Measurements from ENCODE around the gene HPD. TPM values are rescaled to one million over a fixed set of nuclear protein-coding genes. Genes with fewer than 3 reads are reported as not detected.
"Not testable (repeated sequence)": the region's sequence is repeated elsewhere in the genome, so short reads cannot be mapped to it uniquely, and the experiment has no call there.

Gene HPD
- polyA plus RNA-seq, 3 donors = 0.19 to 0.75 TPM; not detected in 1

- Histone ChIP-seq H3K4me2 (replicated peaks; ENCODE audit: extremely low read depth, low read length, poor library complexity, severe bottlenecking) (peak overlapping the region; percentile 80), H3K79me2 (ENCODE audit: insufficient read depth, low read length) (peaks cover 41% of the 10 kb centered on the region), H3K27ac (ENCODE audit: low read depth in 1 of 2, low read length in 2 of 2) (peak overlapping the region; percentile 92), H3K27me3 (ENCODE audit: control insufficient read depth in 2 of 2, insufficient read depth in 2 of 2, low read length in 2 of 2) (no peaks in the 10 kb centered on the region), H4K20me1 (ENCODE audit: insufficient read depth, low read length) (peaks cover 28% of the 10 kb centered on the region), H2AFZ (ENCODE audit: insufficient read depth, low read depth, low read length, poor library complexity, severe bottlenecking) (peak overlapping the region; percentile 97), H3K9me3 (replicated peaks in 1 of 2; ENCODE audit: control insufficient read depth in 1 of 2, insufficient read depth in 1 of 2, low read length in 2 of 2) (no peaks in the 10 kb centered on the region), H3K36me3 (replicated peaks in 1 of 2; ENCODE audit: control insufficient read depth in 1 of 2, insufficient read depth in 2 of 2, low read length in 2 of 2) (peaks cover 7 to 16% of the 10 kb centered on the region in 2 donors), H3K4me3 (replicated peaks in 1 of 3; ENCODE audit: low read depth in 2 of 3, low read length in 3 of 3) (peak overlapping the region in 1 of 3 experiments; percentile 87), H3K4me1 (ENCODE audit: control insufficient read depth in 1 of 2, insufficient read depth in 2 of 2, low read length in 2 of 2) (peaks cover 19 to 21% of the 10 kb centered on the region in 2 donors), H3K9ac (ENCODE audit: insufficient read depth, low read length, poor library complexity, severe bottlenecking) (no peak overlapping the region)
- 27% methylated on average over 2 of the region's 6 CpGs for WGBS (ENCODE audit: insufficient coverage)
- no peak for DNase-seq
- peaks cover 19% of the 10 kb centered on the region for H3K4me1 Mint-ChIP-seq
- H3K9me3 Mint-ChIP-seq = no peaks in the 10 kb centered on the region
- TF ChIP-seq, protein P1, sequence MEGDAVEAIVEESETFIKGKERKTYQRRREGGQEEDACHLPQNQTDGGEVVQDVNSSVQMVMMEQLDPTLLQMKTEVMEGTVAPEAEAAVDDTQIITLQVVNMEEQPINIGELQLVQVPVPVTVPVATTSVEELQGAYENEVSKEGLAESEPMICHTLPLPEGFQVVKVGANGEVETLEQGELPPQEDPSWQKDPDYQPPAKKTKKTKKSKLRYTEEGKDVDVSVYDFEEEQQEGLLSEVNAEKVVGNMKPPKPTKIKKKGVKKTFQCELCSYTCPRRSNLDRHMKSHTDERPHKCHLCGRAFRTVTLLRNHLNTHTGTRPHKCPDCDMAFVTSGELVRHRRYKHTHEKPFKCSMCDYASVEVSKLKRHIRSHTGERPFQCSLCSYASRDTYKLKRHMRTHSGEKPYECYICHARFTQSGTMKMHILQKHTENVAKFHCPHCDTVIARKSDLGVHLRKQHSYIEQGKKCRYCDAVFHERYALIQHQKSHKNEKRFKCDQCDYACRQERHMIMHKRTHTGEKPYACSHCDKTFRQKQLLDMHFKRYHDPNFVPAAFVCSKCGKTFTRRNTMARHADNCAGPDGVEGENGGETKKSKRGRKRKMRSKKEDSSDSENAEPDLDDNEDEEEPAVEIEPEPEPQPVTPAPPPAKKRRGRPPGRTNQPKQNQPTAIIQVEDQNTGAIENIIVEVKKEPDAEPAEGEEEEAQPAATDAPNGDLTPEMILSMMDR (IDR thresholded peaks at IDR 0.05) = no peak
- peak overlapping the region; percentile 97 to 99 (median 99) for H3K27ac Mint-ChIP-seq
- H3K4me3 Mint-ChIP-seq = peak overlapping the region; percentile 63 to 94
- intact Hi-C loops (cut with micrococcal nuclease) = loop anchor here (2.0 to 10.0 kb wide), 5 partner anchors 46 to 173 kb away; partner anchors contain the start of gene TMEM120B (in 1 of the 2)
- peaks cover 3 to 14% of the 10 kb centered on the region in 2 donors for H3K36me3 Mint-ChIP-seq
- peaks cover 0 to 8% (median 1%) of the 10 kb centered on the region in 3 donors for H3K27me3 Mint-ChIP-seq (ENCODE audit: low read depth in 3 of 3)
Observed at GRCh38 chr12:121888083-121888477, 29.4 kb upstream of the HPD start.

DNA sequence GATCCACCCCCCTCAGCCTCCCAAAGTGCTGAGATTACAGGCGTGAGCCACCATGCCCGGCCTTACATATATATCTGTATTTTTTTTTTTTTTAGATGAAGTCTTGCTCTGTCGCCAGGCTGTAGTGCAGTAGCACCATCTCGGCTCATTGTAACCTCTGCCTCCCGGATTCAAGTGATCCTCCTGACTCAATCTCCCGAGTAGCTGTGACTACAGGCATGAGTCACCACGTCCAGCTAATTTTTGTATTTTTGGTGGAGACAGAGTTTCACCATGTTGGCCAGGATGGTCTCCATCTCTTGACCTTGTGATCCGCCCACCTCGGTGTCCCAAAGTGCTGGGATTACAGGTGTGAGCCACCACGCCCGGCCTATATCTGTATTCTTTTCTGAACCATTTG is 26.5 kb upstream of the HPD start:
- WGBS (ENCODE audit: insufficient coverage) = 100% methylated on average over 2 of the region's 11 CpGs
- not testable (repeated sequence) for H3K27ac Mint-ChIP-seq; H3K4me3 ChIP-seq (replicated peaks in 1 of 3; ENCODE audit: low read depth in 2 of 3, low read length in 3 of 3); H3K9ac ChIP-seq (ENCODE audit: insufficient read depth, low read length, poor library complexity, severe bottlenecking); H3K36me3 ChIP-seq (replicated peaks in 1 of 2; ENCODE audit: control insufficient read depth in 1 of 2, insufficient read depth in 2 of 2, low read length in 2 of 2); H3K27me3 ChIP-seq (ENCODE audit: control insufficient read depth in 2 of 2, insufficient read depth in 2 of 2, low read length in 2 of 2); H2AFZ ChIP-seq (ENCODE audit: insufficient read depth, low read depth, low read length, poor library complexity, severe bottlenecking); H3K27me3 Mint-ChIP-seq (ENCODE audit: low read depth in 3 of 3); H3K27ac ChIP-seq (ENCODE audit: low read depth in 1 of 2, low read length in 2 of 2); H3K9me3 Mint-ChIP-seq; H3K9me3 ChIP-seq (replicated peaks in 1 of 2; ENCODE audit: control insufficient read depth in 1 of 2, insufficient read depth in 1 of 2, low read length in 2 of 2); H3K36me3 Mint-ChIP-seq; H3K4me3 Mint-ChIP-seq; H3K4me2 ChIP-seq (replicated peaks; ENCODE audit: extremely low read depth, low read length, poor library complexity, severe bottlenecking)
- intact Hi-C loops (cut with micrococcal nuclease) = loop anchor here (5.0 to 10.0 kb wide), 3 partner anchors 43 to 170 kb away; partner anchors contain the start of gene TMEM120B (in 1 of the 2)
- peaks cover 16% of the 10 kb centered on the region for H3K4me1 Mint-ChIP-seq
- peaks cover 17% of the 10 kb centered on the region in 2 donors for H3K4me1 ChIP-seq (ENCODE audit: control insufficient read depth in 1 of 2, insufficient read depth in 2 of 2, low read length in 2 of 2)
- DNase-seq = peak in 1 of 3 donors; percentile 15
- H3K79me2 ChIP-seq (ENCODE audit: insufficient read depth, low read length) = peaks cover 12% of the 10 kb centered on the region
- H4K20me1 ChIP-seq (ENCODE audit: insufficient read depth, low read length) = peaks cover 12% of the 10 kb centered on the region
